Thyroid gland (tissue), 4 donors: ENCODE results near the gene FNDC11.

ENCODE experiments used
- CTCF ChIP-seq, 6 experiments: fragments of 200-600 bp in 3 of 6; fragments of 450-650 bp in 3 of 6; sonication (generic) in 3 of 6; IDR thresholded peaks; one replicate each; pipeline ENCODE4 v1.5.1; 2016 to 2019; ENCODE audit warnings: antibody characterized with exemption in 6 of 6, mild to moderate bottlenecking in 2 of 6, inconsistent platforms in 1 of 6, moderate library complexity in 1 of 6
- POLR2A ChIP-seq, 2 donors: fragments of 450-650 bp; IDR thresholded peaks; one replicate each; pipeline ENCODE4 v1.6.1; 2017; ENCODE audit warnings: antibody characterized with exemption in 2 of 2, mild to moderate bottlenecking in 2 of 2, moderate library complexity in 1 of 2

GRCh38 chr20:63522091-63522868 lies 31.7 kb upstream of the FNDC11 start:
- TF ChIP-seq CTCF (IDR thresholded peaks at IDR 0.05), result no peak
- no peak for TF ChIP-seq POLR2A (IDR thresholded peaks at IDR 0.05)
